Stimulated activated CD4-positive, alpha-beta T cell treated with anti-CD3 and anti-CD28 coated beads, Interleukin-4, amount 100 ng/mL, for 1 hour (primary cell): ENCODE measurements around the gene COL5A2.

ENCODE experiments used
- DNase-seq: peaks from one replicate; pipeline ENCODE4 v3.0.0-alpha.2; 2020

COL5A2 gene

GRCh38 chr2:188983427-188984064, 196.0 kb downstream of the COL5A2 start:
- DNase-seq: no peak
